WTC11 (cell line): Measurements from ENCODE around the gene EEF2K. TPM values are rescaled to one million over a fixed set of nuclear protein-coding genes. Genes with fewer than 3 reads are reported as not detected.
A peak's percentile ranks its signal among the peaks of the same experiment; 100 is the strongest.

Source experiments
- ATAC-seq: fragments of 200-7000 bp; cut with Tn5 transposase; 2 replicates; pipeline ENCODE4 v1.10.0; 2021; ENCODE audit warnings: mild to moderate bottlenecking, moderate library complexity
- Bru-seq: library from RNA; stranded (reverse); fragments of 400-500 nt; gene quantifications from one replicate; lab custom pipeline; 2021; lab: Mats Ljungman, UMichigan
- CTCF ChIA-PET: fragments of 300-600 bp; sonication (Branson Sonifier 250); formaldehyde crosslinking; loops from one replicate; lab custom pipeline; 2021; ENCODE audit warnings: antibody characterized with exemption; lab: Charles Lee
- POLR2A ChIA-PET: fragments of 350-600 bp; sonication (Branson Sonifier 250); formaldehyde crosslinking; loops from one replicate; lab custom pipeline; 2021; ENCODE audit warnings: antibody characterized with exemption; lab: Charles Lee
- DNase-seq: peaks from one replicate; pipeline ENCODE4 v3.0.0; 2021; ENCODE audit warnings: low spot score
- H3K27ac Mint-ChIP-seq: 2 replicates; pipeline ENCODE4 v1.8.0; 2021; ENCODE audit warnings: mixed read lengths
- H3K27me3 Mint-ChIP-seq: 2 replicates; pipeline ENCODE4 v1.8.0; 2021; ENCODE audit warnings: low read depth, mild to moderate bottlenecking, moderate library complexity, mixed read lengths
- H3K36me3 Mint-ChIP-seq: 2 replicates; pipeline ENCODE4 v1.8.0; 2021; ENCODE audit warnings: mixed read lengths
- H3K4me1 Mint-ChIP-seq: 2 replicates; pipeline ENCODE4 v1.8.0; 2022; ENCODE audit warnings: mixed read lengths
- H3K4me3 Mint-ChIP-seq: 2 replicates; pipeline ENCODE4 v1.8.0; 2021; ENCODE audit warnings: mild to moderate bottlenecking, moderate library complexity, mixed read lengths
- H3K9me3 Mint-ChIP-seq: 2 replicates; pipeline ENCODE4 v1.8.0; 2021; ENCODE audit warnings: mixed read lengths
- CBFB ChIP-seq: sonication (generic); formaldehyde crosslinking; IDR thresholded peaks from 2 replicates; pipeline ENCODE4 v1.8.1; 2022; ENCODE audit warnings: mild to moderate bottlenecking, low read depth, missing genetic modification reagents
- EMX1 ChIP-seq: fragments of 250-450 bp; sonication (Bioruptor Pico); IDR thresholded peaks from 2 replicates; pipeline ENCODE4 v1.8.0; 2021; ENCODE audit warnings: mild to moderate bottlenecking
- GABPB1 ChIP-seq: sonication (generic); formaldehyde crosslinking; IDR thresholded peaks from 2 replicates; pipeline ENCODE4 v1.8.1; 2023; ENCODE audit warnings: mild to moderate bottlenecking, missing genetic modification reagents
- GTF2I ChIP-seq: fragments of 250-450 bp; sonication (Bioruptor Pico); conservative IDR thresholded peaks from 2 replicates; pipeline ENCODE4 v1.4.0; 2021; ENCODE audit warnings: mild to moderate bottlenecking
- HMGA2 ChIP-seq: fragments of 250-450 bp; sonication (Bioruptor Pico); IDR thresholded peaks from 2 replicates; pipeline ENCODE4 v1.4.0; 2021; ENCODE audit warnings: mild to moderate bottlenecking, moderate library complexity
- JAZF1 ChIP-seq: fragments of 250-450 bp; sonication (Bioruptor Pico); IDR thresholded peaks from 2 replicates; pipeline ENCODE4 v1.9.0; 2021; ENCODE audit warnings: moderate library complexity, mild to moderate bottlenecking, inconsistent platforms
- RELA ChIP-seq: sonication (generic); formaldehyde crosslinking; IDR thresholded peaks from 2 replicates; pipeline ENCODE4 v1.8.1; 2022; ENCODE audit warnings: missing genetic modification reagents, mild to moderate bottlenecking, borderline replicate concordance
- TCF7 ChIP-seq: sonication (generic); formaldehyde crosslinking; IDR thresholded peaks from 2 replicates; pipeline ENCODE4 v1.8.0; 2022; ENCODE audit warnings: mild to moderate bottlenecking, low read depth, missing genetic modification reagents, moderate library complexity
- TEAD1 ChIP-seq: sonication (generic); formaldehyde crosslinking; IDR thresholded peaks from 2 replicates; pipeline ENCODE4 v1.8.0; 2022; ENCODE audit warnings: mild to moderate bottlenecking, missing genetic modification reagents
- TEAD4 ChIP-seq: sonication (generic); formaldehyde crosslinking; IDR thresholded peaks from 2 replicates; pipeline ENCODE4 v1.8.0; 2022; ENCODE audit warnings: mild to moderate bottlenecking, missing genetic modification reagents
- ZBTB21 ChIP-seq: sonication (generic); formaldehyde crosslinking; IDR thresholded peaks from 2 replicates; pipeline ENCODE4 v1.8.1; 2023; ENCODE audit warnings: mild to moderate bottlenecking, missing genetic modification reagents, borderline replicate concordance
- ZNF317 ChIP-seq: sonication (generic); formaldehyde crosslinking; IDR thresholded peaks from 2 replicates; pipeline ENCODE4 v1.8.1; 2023; ENCODE audit warnings: low read depth, mild to moderate bottlenecking, moderate library complexity, missing genetic modification reagents, borderline replicate concordance
- ZNF423 ChIP-seq: fragments of 250-450 bp; sonication (Bioruptor Pico); IDR thresholded peaks from 2 replicates; pipeline ENCODE4 v2.1.2; 2022; ENCODE audit warnings: mild to moderate bottlenecking, moderate library complexity
- long read RNA-seq, 3 experiments: library from RNA in 1 of 3; library from capped mRNA in 1 of 3; library from polyadenylated mRNA in 1 of 3; unstranded in 2 of 3; stranded (forward) in 1 of 3; transcript quantifications; one replicate each; pipeline ENCODE4 v2.0.0, GENCODE V29; 2021
- total RNA-seq: library from RNA; stranded (reverse); gene quantifications from 3 replicates; pipeline ENCODE4 v1.2.3, GENCODE V29; 2021
- TF ChIP-seq, protein P1 (sequence below): sonication (generic); formaldehyde crosslinking; IDR thresholded peaks from 2 replicates; pipeline ENCODE4 v1.8.1; 2022; ENCODE audit warnings: missing genetic modification reagents, borderline replicate concordance
- TF ChIP-seq, protein P2 (sequence below): sonication (generic); formaldehyde crosslinking; IDR thresholded peaks from 2 replicates; pipeline ENCODE4 v1.8.0; 2022; ENCODE audit warnings: mild to moderate bottlenecking, missing genetic modification reagents
- TF ChIP-seq, protein P3 (sequence below): fragments of 250-450 bp; sonication (Bioruptor Pico); IDR thresholded peaks from 2 replicates; pipeline ENCODE4 v1.9.0; 2021; ENCODE audit warnings: mild to moderate bottlenecking, borderline replicate concordance
- TF ChIP-seq, protein P4 (sequence below): sonication (generic); formaldehyde crosslinking; conservative IDR thresholded peaks from 2 replicates; pipeline ENCODE4 v1.8.1; 2022; ENCODE audit warnings: mild to moderate bottlenecking, missing genetic modification reagents
- TF ChIP-seq, protein P5 (sequence below): sonication (generic); formaldehyde crosslinking; IDR thresholded peaks from 2 replicates; pipeline ENCODE4 v1.8.1; 2023; ENCODE audit warnings: mild to moderate bottlenecking, missing genetic modification reagents
- TF ChIP-seq, protein P6 (sequence below): sonication (generic); formaldehyde crosslinking; IDR thresholded peaks from 2 replicates; pipeline ENCODE4 v1.8.1; 2023; ENCODE audit warnings: mild to moderate bottlenecking, missing genetic modification reagents, borderline replicate concordance
- TF ChIP-seq, protein P7 (sequence below): sonication (generic); formaldehyde crosslinking; IDR thresholded peaks from 2 replicates; pipeline ENCODE4 v1.8.1; 2023; ENCODE audit warnings: mild to moderate bottlenecking, moderate library complexity, missing genetic modification reagents

The EEF2K gene
- total RNA-seq (23.8 to 27.7 TPM (median 26.7 TPM) in 3 replicates), Bru-seq, nascent RNA (percentile 58 among the genes with signal in this experiment)
- long read RNA-seq, experiment 1, full-length matches to known transcripts = 27 of 61 reads
- long read RNA-seq, experiment 1, partial matches to known transcripts = 25 of 61 reads
- long read RNA-seq, experiment 1, other reads (novel, unspliced or antisense) = 9 of 61 reads
- long read RNA-seq, experiment 2, full-length matches to known transcripts = 3 of 21 reads
- long read RNA-seq, experiment 2, partial matches to known transcripts = 0 of 21 reads
- long read RNA-seq, experiment 2, other reads (novel, unspliced or antisense) = 18 of 21 reads
- long read RNA-seq, experiment 3 = 0 reads

DNA sequence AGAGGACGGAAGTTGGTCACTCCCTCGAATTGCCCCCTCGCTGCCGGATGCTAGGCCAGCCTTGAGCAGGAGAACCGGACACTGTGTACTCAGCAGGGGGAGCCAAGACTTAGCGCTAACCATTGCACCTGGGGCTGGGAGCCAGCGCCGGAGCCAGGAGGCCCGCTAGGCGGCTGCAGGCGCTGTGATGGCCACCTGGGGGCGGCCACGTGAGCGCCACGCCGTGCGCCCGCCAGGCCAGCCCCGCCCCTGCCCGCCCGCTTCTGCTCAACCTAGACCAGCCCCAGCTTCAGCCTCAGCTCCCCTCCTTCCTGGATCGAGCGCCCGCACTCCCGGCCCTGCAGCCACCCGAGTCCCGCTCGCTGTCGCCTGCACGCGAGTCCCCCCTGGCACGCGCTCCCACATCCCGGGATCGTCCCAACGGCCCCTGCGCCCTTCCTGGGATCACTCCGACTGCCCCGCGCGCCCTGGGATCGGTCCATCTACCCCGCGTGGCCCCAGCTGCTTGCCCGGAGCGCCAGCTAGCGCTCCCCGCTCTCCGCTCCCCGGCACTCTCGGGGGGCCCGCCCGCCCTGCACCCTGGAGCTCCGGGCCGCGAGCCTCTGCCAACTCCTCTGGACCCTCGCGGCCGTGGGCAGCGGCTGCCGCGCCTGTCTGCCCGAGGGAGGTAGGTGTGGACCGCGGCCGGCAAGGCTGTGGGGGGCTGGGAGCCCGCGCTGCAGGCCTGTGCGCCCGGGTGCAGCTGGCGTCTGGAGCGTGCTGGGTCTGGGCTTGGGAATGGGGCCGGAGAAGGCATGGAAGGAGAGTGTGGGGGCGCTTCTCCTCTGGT lies at the start of gene EEF2K:
Gene EEF2K, plus strand, starts transcription at position 266 of the 829 bp plus-strand sequence. CDS start 19,452 bp downstream, outside the sequence.
- POLR2A ChIA-PET = interaction anchor here (0.6 to 1.4 kb wide), 5 partner anchors 10 to 99 kb away, joined by 3 to 8 read pairs (median 5); no protein-coding TSS in a partner anchor
- H3K4me3 Mint-ChIP-seq = peak within 1 kb of the TSS; percentile 96
- peak; percentile 88 for DNase-seq
- H3K27me3 Mint-ChIP-seq = no peaks in the 10 kb centered on the region
- CTCF ChIA-PET = interaction anchor here (0.6 to 3.1 kb wide), 17 partner anchors 9 to 869 kb away, joined by 3 to 26 read pairs (median 5); partner anchors contain the start of gene POLR3E
- peak; percentile 88 for ATAC-seq
- H3K9me3 Mint-ChIP-seq = peaks cover 13% of the 10 kb centered on the region
- H3K27ac Mint-ChIP-seq = peak within 1 kb of the TSS; percentile 69
- peaks cover 21% of the 10 kb centered on the region for H3K4me1 Mint-ChIP-seq
- H3K36me3 Mint-ChIP-seq = peaks cover 9% of the 10 kb centered on the region
- TF ChIP-seq CBFB (0 out of 2 replicates have a peak, but pooled peaks have one; percentile 60), GABPB1 (CRISPR knock-in tag) (peak; percentile 87), TCF7 (CRISPR knock-in tag) (no peak), ZNF317 (CRISPR knock-in tag) (no peak), JAZF1 (no peak), EMX1 (no peak), TEAD1 (CRISPR knock-in tag) (peak; percentile 46), RELA (CRISPR knock-in tag) (no peak), ZBTB21 (no peak), ZNF423 (CRISPR knock-in tag) (peak; percentile 70), GTF2I (CRISPR knock-in tag) (no peak), HMGA2 (CRISPR knock-in tag) (no peak), TEAD4 (CRISPR knock-in tag) (no peak)
- TF ChIP-seq, protein P1, sequence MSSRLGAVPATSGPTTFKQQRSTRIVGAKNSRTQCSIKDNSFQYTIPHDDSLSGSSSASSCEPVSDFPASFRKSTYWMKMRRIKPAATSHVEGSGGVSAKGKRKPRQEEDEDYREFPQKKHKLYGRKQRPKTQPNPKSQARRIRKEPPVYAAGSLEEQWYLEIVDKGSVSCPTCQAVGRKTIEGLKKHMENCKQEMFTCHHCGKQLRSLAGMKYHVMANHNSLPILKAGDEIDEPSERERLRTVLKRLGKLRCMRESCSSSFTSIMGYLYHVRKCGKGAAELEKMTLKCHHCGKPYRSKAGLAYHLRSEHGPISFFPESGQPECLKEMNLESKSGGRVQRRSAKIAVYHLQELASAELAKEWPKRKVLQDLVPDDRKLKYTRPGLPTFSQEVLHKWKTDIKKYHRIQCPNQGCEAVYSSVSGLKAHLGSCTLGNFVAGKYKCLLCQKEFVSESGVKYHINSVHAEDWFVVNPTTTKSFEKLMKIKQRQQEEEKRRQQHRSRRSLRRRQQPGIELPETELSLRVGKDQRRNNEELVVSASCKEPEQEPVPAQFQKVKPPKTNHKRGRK = no peak
- TF ChIP-seq, protein P2, sequence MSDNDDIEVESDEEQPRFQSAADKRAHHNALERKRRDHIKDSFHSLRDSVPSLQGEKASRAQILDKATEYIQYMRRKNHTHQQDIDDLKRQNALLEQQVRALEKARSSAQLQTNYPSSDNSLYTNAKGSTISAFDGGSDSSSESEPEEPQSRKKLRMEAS = peak; percentile 80; the same call in 1 of the 2 replicates
- TF ChIP-seq, protein P3, sequence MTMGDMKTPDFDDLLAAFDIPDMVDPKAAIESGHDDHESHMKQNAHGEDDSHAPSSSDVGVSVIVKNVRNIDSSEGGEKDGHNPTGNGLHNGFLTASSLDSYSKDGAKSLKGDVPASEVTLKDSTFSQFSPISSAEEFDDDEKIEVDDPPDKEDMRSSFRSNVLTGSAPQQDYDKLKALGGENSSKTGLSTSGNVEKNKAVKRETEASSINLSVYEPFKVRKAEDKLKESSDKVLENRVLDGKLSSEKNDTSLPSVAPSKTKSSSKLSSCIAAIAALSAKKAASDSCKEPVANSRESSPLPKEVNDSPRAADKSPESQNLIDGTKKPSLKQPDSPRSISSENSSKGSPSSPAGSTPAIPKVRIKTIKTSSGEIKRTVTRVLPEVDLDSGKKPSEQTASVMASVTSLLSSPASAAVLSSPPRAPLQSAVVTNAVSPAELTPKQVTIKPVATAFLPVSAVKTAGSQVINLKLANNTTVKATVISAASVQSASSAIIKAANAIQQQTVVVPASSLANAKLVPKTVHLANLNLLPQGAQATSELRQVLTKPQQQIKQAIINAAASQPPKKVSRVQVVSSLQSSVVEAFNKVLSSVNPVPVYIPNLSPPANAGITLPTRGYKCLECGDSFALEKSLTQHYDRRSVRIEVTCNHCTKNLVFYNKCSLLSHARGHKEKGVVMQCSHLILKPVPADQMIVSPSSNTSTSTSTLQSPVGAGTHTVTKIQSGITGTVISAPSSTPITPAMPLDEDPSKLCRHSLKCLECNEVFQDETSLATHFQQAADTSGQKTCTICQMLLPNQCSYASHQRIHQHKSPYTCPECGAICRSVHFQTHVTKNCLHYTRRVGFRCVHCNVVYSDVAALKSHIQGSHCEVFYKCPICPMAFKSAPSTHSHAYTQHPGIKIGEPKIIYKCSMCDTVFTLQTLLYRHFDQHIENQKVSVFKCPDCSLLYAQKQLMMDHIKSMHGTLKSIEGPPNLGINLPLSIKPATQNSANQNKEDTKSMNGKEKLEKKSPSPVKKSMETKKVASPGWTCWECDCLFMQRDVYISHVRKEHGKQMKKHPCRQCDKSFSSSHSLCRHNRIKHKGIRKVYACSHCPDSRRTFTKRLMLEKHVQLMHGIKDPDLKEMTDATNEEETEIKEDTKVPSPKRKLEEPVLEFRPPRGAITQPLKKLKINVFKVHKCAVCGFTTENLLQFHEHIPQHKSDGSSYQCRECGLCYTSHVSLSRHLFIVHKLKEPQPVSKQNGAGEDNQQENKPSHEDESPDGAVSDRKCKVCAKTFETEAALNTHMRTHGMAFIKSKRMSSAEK (CRISPR knock-in tag) = no peak
- TF ChIP-seq, protein P4, sequence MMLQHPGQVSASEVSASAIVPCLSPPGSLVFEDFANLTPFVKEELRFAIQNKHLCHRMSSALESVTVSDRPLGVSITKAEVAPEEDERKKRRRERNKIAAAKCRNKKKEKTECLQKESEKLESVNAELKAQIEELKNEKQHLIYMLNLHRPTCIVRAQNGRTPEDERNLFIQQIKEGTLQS (CRISPR knock-in tag) = no peak
- TF ChIP-seq, protein P5, sequence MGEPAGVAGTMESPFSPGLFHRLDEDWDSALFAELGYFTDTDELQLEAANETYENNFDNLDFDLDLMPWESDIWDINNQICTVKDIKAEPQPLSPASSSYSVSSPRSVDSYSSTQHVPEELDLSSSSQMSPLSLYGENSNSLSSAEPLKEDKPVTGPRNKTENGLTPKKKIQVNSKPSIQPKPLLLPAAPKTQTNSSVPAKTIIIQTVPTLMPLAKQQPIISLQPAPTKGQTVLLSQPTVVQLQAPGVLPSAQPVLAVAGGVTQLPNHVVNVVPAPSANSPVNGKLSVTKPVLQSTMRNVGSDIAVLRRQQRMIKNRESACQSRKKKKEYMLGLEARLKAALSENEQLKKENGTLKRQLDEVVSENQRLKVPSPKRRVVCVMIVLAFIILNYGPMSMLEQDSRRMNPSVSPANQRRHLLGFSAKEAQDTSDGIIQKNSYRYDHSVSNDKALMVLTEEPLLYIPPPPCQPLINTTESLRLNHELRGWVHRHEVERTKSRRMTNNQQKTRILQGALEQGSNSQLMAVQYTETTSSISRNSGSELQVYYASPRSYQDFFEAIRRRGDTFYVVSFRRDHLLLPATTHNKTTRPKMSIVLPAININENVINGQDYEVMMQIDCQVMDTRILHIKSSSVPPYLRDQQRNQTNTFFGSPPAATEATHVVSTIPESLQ (CRISPR knock-in tag) = no peak
- TF ChIP-seq, protein P6, sequence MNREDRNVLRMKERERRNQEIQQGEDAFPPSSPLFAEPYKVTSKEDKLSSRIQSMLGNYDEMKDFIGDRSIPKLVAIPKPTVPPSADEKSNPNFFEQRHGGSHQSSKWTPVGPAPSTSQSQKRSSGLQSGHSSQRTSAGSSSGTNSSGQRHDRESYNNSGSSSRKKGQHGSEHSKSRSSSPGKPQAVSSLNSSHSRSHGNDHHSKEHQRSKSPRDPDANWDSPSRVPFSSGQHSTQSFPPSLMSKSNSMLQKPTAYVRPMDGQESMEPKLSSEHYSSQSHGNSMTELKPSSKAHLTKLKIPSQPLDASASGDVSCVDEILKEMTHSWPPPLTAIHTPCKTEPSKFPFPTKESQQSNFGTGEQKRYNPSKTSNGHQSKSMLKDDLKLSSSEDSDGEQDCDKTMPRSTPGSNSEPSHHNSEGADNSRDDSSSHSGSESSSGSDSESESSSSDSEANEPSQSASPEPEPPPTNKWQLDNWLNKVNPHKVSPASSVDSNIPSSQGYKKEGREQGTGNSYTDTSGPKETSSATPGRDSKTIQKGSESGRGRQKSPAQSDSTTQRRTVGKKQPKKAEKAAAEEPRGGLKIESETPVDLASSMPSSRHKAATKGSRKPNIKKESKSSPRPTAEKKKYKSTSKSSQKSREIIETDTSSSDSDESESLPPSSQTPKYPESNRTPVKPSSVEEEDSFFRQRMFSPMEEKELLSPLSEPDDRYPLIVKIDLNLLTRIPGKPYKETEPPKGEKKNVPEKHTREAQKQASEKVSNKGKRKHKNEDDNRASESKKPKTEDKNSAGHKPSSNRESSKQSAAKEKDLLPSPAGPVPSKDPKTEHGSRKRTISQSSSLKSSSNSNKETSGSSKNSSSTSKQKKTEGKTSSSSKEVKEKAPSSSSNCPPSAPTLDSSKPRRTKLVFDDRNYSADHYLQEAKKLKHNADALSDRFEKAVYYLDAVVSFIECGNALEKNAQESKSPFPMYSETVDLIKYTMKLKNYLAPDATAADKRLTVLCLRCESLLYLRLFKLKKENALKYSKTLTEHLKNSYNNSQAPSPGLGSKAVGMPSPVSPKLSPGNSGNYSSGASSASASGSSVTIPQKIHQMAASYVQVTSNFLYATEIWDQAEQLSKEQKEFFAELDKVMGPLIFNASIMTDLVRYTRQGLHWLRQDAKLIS (CRISPR knock-in tag) = no peak
- TF ChIP-seq, protein P7, sequence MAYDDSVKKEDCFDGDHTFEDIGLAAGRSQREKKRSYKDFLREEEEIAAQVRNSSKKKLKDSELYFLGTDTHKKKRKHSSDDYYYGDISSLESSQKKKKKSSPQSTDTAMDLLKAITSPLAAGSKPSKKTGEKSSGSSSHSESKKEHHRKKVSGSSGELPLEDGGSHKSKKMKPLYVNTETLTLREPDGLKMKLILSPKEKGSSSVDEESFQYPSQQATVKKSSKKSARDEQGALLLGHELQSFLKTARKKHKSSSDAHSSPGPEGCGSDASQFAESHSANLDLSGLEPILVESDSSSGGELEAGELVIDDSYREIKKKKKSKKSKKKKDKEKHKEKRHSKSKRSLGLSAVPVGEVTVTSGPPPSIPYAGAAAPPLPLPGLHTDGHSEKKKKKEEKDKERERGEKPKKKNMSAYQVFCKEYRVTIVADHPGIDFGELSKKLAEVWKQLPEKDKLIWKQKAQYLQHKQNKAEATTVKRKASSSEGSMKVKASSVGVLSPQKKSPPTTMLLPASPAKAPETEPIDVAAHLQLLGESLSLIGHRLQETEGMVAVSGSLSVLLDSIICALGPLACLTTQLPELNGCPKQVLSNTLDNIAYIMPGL (CRISPR knock-in tag) = peak; percentile 99
